GM19238 (cell line): Measurements from ENCODE around the gene CPXM1.
"Not testable (repeated sequence)": the region's sequence is repeated elsewhere in the genome, so short reads cannot be mapped to it uniquely, and the experiment has no call there.

Experiments used
- DNase-seq: peaks from one replicate; pipeline ENCODE4 v3.0.0; 2011; ENCODE audit warnings: low spot score; ENCODE audit not compliant: insufficient read length

CPXM1 gene

DNA sequence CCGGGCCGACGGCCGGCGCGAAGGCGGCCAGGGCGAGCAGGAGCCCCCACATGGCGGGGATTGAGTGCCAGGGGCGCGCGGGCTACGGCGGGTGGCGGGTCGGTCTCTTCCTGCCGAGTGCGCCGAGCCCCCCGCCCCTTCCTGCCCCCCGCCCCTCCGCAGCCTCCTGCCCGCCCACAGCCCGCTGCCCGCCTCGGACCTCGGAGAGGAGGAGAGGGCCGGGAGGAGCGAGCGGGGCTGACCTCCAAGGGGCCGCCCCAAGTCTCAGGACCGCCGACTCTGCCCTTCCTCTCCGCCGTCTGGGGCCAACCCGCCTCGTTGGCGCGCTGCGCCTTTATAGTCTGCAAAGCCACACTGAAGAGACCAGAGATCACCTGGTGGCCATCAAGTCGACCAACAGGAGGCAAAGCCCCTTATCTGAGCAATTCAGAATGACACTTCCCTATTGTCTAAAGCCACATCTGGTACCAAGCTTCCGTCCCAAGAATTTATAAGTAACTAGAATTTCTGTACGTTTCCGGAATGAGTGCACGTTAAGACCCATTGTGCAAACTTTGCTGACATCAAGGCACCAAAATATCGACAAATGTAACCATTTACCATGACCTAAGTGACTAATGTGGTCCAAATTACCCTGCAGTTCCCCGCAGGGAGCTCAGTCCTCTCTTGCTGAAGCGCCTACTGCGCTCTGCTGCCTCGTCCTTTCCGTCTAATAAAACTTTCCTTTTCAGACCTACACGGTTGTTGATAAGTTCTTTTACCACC lies at the start of gene CPXM1:
Gene CPXM1 (minus strand): TSS at position 107 of the 765 bp plus-strand sequence. CDS start 55 bp downstream, at position 52.
- peak; percentile 69 for DNase-seq

DNA sequence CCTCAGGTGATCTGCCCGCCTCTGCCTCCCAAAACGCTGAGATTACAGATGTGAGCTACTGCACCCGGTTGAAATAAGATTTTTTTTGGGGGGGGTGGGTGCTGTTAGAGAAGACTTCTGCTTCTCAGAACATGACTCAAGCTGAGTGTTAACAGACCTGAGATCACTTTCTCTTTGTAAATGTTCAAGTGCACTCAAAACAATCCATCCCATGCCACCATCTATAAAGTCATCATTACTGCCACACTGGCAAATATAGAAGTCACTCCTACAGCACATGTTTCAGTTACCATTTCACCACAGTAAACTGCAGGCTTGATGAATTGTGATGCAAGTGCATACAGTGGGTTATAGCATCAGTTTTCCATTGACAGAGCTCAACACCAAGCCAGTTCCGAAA lies 49.1 kb upstream of the CPXM1 start:
- no peak for DNase-seq

DNA sequence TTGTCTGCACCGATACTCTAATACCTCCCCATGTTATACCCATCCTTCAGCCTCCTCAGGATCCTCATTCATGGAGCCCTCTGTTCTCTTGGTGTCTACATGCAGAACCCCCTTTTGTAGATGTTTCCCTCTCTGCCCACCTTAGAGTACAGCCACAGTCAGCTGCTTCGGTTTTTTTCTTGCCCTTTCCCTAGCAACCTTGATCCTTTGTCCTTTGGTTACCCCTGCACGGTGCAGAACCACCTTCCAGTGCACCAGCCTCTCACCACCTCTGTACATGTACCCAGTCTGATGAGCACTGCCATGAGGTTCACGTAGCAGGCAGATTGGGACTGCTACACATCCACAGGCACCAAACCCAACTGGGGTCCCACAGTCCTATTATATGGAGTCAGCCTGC lies 47.4 kb upstream of the CPXM1 start:
- no peak for DNase-seq

DNA sequence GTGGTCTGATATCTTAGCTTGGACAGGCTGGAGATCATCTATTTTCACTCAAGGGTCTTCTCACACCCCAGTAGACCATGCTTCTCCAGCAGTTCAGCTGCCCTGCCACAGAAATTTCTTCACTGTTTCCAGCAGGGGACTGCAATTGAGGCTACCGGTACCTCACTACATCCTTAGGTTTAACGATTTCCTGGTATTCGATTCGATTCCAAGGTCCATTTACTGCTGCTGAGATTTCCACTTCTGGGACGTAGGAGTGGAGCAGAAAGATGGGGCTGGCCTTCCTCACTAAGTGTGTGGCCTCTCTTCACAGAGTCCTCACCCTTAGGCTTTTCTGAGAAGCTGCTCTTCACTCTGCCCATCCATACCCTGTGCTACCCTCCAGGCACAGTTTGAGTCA lies 46.3 kb upstream of the CPXM1 start:
- no peak for DNase-seq

DNA sequence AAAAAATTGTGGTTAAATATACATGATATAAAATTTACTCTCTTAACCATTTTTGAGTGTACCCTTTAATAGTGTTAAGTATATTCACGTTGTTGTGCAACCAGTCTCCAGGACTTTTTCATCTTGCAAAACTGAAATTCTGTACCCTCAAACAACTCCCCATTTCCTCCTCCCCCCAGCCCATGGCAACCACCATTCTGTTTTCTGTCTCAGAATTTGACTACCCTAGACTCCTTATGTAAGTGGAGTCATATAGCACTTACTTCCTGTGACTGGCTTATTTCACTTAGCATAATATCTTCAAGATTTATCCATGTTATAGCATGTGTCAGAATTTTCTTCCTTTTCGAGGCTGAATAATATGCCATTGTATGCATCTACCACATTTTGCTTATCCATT lies 45.2 kb upstream of the CPXM1 start:
- DNase-seq, result no peak

DNA sequence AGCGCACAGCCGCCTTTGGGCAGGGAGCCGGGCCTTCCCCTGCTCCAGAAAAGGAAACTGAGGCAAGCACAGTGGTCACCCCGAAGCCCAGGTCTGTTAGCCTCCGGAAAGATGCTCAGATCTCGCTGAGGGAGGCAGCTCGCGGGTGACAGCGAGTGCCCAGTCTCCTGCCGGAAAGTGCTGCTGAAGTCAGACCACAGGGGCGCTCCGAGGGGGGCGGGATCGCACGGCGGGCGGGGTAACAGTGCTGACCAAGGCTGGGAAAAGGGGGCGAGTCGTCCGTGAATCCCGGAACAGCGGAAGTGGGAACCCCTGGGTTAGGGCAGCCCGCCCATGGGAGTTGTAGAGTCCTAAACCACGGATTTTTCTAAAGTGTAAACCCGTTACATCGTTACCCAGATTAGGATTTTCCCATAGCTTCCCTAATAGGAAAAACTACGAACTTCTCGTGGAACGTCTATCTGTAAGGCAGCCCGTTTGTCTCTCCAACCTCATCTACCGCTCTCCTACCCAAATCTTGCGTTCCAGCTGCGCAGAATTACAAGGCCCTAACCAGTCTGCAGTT lies 40.6 kb upstream of the CPXM1 start:
- DNase-seq, result peak; percentile 61

DNA sequence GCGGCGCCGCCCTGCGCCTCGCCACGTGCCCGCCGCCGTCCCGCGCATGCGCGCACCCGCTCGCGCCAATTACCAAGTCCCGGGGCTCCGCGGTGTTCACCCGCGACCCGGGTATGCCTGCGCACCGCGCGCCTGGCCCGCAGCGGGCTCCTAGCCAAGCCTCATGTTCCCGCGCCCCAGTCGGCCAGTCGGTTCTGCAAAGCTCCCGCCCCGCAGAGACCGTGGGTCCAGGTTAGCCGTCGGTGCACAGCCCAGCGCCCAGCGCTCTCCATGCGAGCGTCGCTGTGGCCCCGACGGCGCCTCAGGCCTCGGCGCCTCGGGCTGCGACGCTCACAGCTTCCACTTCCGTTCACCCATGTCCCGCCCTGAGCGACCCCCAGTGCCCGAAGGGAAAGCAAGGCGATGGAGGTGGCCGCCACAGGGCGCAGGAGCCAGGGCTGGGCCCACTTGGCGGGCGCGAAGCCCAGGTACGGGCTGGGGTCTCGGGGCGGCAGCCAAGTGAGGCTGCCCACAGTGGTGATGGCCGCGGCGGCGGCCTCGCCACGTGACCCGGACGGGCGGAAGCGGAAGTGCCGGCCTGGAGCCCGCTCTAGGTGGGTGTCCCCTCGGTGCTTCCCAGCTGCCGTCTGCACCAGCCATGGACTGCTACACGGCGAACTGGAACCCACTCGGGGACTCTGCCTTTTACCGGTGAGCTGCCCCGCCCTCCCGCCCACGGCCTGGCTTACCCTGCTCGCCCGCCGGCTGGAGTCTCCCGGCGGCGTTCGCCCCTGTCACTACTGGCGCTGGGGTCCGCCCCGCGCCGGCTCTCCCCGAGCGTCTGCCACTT lies 39.9 kb upstream of the CPXM1 start, which contains the start of the genes PCED1A and VPS16:
Gene PCED1A (minus strand): TSS at position 518 of the 829 bp plus-strand sequence. CDS start 743 bp downstream, outside the sequence.
Gene VPS16 (plus strand): TSS at position 608 of the 829 bp plus-strand sequence. CDS start 30 bp downstream, at position 638.
- DNase-seq, result peak; percentile 99

DNA sequence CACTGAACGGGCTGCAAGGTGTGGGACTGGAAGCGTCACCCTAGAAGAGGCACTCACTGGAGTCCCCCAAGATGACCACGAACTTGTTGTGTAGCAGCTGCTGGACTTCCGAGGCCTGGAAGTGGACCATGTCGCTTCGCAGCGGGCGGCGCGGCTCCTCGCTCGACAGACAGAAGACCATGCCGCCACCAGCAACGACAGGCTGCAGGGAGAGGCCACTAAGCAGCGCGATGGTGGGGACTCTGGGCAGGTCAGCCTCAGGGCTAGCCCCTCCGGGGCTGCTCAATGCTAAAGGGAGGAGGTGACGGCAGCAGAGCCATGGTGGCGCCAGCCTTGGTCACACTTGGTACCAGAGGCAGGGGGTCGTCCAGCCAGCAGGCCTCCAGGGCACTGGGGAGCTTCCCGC lies 39.3 kb upstream of the CPXM1 start:
- no peak for DNase-seq

DNA sequence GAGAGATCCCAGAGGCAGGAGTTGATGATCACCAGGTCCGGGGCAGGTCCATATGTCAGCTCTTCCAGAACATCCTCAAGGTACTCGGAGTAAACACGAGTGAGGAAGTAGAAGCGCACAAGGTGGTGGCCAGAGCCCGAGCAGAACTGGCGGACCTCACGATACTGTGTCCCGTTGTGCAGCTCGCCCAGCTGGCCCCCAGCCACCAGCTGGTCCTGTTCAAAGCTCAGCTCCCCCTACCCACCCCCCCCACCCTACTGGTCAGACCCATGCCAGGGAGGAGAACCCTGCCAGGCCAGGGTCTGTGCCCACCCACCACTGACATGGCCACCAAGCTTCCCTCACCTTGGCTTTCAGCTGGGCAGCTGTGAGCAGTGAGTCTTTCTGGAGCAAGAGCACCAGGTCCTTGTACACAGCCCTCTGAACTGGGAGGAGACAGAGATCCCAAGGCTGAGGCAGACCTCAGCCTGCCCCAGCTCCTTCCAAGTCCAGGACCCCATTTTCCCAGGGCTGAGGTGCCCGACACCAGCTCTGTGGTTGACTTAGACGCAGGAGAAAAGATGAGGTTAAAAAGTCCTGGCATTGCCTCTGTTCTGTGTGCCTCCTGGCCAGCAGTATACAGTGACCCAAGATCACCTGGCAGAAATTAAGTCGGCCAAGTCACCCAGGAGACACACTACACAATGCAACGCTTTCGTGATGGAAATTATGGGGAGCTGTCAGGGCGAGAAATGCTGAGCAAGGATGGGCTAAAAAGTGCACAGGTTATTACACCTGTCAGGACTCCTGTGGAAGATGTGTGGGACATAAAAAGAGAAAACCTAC lies 38.6 kb upstream of the CPXM1 start:
- no peak for DNase-seq

DNA sequence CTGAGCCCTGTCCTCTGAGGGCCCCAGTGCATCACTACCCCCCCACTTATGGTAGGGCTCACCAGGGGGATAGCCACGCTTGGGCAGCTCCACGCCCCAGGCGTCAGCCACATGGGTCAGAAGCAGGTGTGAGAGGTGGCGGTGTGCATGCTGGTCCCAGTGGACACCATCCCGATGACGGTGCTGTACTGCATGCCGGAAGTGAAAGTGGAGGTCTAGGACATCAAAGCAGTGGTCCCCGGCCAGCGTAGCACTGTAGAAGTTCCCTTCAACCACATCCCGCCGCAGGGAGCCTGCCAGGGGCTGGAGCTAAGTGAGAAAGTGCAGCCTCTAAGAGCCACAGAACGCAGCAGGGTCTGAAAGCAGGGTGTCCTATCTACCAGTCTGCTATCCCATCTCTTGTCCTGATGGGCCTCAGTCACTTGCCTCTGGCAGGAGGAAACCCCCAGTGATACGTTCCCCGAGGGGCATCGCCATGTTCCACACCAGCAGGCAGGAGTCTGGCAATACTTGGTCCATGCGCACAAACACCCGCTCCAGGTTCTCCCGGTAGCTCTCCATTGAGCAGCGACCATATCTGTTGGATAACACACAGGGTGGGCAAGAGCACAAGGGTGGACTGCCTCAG lies 37.9 kb upstream of the CPXM1 start:
- DNase-seq, result no peak

DNA sequence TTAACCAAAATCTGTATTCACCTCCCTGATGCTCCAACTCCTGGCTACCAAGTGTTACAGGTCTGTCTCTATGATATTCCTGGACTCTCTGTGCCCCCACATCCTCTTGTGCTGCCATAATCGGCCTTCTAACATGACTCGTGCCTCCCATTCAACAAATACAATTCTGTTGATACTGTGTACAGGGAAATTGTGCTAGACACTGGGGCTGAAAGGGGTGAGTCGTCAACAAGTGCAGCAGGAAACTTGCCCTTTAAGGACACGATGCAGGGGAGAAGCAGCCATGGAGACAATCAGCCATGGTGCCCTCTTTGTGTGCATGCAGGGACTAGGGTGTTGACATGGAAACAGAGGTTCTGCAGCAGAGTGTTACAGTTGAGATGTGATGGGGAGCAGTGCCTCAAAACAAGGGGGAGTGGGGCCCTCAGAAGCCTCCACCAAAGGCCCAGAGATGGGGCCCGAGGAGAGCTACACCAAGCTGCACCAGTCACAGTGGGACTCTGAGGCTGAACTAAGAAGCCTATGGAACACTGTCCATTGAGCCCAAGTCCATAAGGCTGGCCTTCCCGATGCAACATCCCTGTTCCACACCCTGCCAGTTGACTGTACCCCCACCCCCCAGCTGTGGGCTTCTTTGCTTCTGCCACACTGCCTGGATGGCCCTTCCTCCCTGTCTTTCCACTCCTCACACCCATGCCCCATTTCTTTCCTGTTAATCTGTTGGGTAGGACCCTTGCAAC lies 37.0 kb upstream of the CPXM1 start:
- no peak for DNase-seq

DNA sequence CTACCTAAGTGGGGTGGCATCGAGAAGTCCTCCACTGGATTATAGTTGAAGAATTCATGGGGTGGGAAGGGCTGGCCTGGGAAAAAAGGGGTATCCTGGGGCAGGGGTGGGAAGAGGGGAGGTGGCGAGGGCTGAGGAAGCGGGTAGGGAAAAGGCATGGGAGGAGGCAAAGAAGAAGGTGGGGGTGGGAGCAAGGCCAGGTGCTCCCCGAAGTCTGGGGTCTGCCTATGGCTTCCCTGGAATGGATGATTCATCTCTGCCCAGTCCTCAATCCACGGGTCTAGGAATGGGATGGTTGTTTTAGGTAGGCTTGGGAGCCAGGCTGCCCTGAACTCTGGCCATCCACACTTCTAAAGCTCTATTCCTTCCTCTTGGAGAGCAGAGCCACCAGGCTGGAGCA lies 35.6 kb upstream of the CPXM1 start:
- no peak for DNase-seq

DNA sequence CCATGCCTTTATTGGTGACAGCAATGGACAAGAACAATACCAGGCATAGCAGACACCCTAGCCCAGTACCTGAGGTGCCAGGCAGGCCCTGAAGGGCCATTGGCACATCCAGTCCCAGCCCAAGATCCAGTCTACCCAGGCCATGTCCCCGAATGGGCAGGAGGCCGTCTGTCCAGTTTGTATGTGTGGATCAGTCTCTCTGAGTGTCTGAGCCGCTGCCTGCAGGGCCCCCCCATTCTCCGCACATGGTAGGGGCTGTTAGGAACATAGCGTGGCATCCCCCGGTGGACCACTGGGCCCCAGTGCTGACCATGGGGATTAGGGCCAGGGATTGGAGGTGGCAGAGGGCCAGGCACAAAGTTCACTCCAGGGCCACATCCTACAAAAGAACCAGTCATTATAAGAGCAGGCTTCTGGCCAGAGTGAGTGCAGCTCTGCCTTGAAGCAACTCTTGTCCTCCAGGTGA lies 34.9 kb upstream of the CPXM1 start:
- DNase-seq, result no peak

DNA sequence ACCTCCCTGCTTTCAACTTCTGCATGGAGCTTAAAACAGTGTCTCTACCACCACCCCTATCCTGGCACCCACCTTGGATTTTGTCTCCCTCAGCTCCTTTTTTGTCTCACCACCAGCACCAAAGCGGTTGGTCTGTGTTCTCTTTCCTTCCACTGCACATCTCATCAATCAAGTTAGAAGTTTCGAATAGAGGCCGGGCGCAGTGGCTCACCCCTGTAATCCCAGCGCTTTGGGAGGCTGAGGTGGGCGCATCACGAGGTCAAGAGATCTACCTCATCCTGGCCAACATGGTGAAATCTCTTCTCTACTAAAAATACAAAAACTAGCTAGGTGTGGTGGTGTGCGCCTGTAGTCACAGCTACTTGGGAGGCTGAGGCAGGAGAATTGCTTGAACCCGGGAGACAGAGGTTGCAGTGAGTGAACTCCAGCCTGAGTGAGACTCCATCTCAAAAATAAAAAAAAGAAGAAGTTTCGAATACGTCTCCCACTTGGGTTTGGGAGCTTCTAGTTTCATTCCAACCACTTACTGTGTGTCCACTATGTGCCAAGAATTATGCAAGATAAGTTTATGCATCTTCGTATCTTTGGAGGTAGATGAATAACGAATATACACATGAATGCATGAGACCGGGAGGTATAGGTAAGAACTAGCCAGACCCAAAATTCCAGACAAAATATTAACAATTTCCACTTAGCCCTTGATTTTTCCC lies 34.1 kb upstream of the CPXM1 start:
- no peak for DNase-seq

DNA sequence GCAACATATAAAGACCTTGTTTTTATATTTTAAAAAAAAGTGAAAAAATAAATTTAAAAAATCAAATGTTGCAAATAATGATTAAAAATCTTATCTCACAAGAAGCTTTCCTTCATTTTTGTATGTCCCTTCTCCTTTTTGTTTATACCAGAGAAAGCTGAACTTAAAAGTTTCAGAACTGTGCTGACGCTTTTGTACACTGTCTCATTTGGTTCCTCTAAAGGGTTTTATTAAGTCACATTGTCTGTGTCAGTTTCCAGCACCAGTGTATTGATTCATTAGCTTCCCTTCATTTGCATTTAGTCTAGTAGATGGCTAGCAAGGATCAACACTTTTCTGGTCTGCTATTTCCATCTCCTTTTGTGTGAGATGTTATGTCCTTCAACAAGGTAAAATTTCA lies 33.3 kb upstream of the CPXM1 start:
- DNase-seq, result no peak

DNA sequence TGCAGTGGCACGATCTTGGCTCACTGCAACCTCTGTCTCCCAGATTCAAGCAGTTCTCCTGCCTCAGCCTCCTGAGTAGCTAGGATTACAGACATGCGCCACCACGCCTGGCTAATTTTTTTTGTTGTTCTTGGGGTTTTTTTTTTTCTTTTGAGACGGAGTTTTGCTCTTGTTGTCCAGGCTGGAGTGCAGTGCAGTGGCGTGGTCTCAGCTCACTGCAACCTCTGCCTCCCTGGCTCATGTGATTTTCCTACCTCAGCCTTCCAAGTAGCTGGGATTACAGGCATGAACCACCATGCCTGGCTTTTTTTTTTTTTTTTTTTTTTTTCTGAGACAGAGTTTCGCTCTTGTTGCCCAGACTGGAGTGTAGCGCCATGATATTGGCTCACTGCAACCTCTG lies 30.8 kb upstream of the CPXM1 start:
- not testable (repeated sequence) for DNase-seq

DNA sequence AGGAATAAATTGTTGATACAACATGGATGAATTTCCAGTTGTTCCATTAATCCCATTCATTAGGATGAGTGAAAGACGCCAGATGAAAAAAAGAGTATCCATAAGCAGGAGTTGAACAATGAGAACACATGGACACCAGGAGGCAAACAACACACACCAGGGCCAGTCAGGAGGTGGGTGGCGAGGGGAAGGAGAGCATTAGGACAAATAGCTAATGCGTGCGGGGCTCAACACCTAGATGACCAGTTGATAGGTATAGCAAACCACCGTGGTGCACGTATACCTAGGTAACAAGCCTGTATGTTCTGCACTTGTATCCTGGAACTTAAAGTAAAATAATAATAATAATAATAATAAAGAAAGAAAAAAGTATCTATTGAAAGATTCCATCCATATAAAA lies 28.9 kb upstream of the CPXM1 start:
- DNase-seq, result no peak

DNA sequence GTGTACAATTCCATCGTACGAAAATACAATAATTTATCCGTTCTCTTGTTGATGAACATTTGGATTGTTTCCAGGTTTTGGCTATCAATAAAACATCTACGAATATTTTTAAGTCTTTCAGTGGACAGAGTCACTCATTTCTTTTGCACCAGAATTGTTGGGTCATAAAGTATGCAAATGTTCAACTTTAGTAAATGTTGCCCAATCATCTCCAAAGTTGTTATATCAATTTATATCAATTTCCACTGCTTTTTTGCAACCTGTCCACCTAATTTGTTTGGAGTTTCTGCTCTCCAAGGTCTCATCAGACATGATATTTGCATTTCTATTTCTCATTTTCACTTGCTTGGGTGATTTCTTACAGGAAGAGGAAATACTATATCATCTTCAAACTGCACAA lies 26.2 kb upstream of the CPXM1 start:
- DNase-seq, result no peak

DNA sequence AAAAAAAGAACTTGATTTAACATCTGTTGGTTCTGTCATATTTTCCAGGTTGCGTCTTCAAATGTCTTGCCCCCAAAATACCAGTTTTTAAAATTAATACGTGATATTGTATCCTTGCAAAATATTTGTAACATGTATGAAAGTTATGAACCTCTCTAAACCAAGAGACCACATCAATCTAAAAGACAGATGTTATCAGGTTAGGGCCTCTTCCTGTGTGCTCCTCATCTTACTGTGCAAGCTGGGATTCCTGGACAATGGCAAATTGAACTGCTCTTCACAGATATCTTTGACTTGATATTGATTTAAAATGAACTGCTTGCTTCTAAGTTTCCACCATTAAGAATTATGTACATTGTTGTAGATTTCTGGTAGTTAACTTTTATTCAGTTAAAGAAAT lies 25.3 kb upstream of the CPXM1 start:
- no peak for DNase-seq
